ENCODE measurements around the gene ROBO2.

Gene ROBO2

GRCh38 chr3:77524946-77525682, 485.2 kb downstream of the ROBO2 start:
- DNase-seq = no peak

- DNase-seq = no peak
These were observed 486.7 kb downstream of the ROBO2 start for GRCh38 chr3:77526573-77527113.

DNA sequence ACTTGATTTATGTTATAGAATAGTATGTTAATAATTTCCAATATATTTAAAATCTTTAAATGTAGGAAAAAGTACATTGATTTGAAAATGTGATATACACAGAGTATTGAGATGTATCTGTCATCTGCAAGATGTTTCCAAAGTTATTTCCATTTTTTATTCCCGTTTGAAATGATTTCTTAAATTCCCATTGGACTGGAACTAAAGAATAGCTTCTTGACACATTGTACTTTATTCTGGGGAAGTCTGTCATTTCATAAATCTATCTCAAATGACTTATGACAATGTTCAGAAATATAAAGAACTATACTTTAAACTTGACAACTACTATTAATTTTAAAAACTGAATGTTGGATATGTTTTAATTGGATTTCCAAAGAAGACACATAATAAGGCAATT, 489.6 kb downstream of the ROBO2 start:
- no peak for DNase-seq

GRCh38 chr3:77530870-77531269, 491.0 kb downstream of the ROBO2 start:
- DNase-seq = no peak

DNA sequence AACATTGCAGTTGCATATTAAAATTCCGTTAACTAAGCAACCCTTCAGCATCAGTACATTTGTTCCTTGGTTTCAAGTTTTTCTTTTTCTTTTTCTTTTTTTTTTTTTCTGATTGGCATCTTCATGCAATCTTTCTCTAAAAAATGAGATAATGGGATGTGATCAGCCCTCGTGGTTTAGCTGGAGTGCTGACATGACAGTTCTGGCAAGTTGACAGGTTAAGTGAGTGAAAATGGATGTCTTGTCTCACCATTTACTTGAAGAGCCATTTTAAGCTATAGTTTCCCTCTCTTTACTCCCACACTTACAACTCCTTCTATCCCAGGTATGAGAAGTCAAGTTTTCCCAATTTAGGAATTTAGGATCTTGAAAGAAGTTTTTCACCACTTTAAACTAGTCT, 495.2 kb downstream of the ROBO2 start:
- no peak for DNase-seq

- no peak for DNase-seq
These were observed 496.3 kb downstream of the ROBO2 start for GRCh38 chr3:77536038-77536775.

- no peak for DNase-seq
These were observed 499.1 kb downstream of the ROBO2 start for GRCh38 chr3:77539014-77539413.

DNA sequence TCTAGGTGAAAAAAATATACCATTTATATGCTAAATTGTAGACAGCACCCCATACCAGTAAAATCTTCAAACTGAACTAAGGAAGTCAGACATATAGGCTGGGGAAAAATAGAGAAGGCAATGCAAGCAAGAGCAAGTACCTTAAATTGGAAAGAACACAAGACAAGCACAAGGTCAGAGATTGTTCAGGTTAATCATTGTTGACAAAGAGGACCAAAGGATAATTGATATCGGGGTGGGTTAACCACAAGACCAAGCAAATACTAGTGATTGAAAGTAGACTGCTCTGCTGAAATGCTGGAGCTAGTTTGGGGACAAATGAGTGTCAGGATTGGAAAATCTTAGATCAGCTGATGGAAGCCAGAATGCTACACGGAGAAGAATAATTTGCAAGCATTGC, 499.8 kb downstream of the ROBO2 start:
- DNase-seq = no peak

- no peak for DNase-seq
These were observed 501.5 kb downstream of the ROBO2 start for GRCh38 chr3:77541203-77541922.

DNA sequence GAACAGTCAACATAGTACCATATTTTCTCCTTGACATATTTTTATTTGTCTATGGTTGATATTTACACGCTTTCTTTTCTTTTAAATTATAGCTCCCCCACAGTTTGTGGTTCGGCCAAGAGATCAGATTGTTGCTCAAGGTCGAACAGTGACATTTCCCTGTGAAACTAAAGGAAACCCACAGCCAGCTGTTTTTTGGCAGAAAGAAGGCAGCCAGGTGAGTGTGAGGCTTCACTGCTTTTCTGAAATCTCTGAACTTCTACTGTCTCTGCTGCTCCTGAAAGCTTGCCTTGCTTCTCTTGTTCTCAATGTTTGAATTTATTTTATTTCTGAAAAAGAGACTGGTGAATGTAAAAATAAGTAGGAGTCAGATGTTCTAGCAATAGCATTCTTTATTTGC, 506.3 kb downstream of the ROBO2 start:
- no peak for DNase-seq

DNA sequence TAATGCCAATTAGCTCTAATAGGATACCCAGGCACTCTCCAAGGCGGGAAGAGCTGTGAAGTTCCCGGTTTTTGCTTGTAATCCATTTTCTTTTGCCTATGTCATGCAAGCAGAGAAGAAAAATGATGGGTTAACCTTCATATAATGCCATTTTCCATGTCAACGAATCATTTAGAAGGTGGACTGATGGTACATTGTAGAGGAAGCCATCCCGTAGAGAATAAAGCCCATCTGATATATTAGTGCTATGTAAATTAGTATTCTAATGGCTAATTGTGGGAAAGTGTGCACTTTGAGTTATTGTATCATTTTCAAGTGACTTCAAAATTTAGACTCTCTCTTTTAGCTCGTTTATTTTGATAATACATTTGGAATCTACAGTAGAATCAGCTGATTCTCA, 509.1 kb downstream of the ROBO2 start:
- no peak for DNase-seq

- no peak for DNase-seq
These were observed 513.3 kb downstream of the ROBO2 start for GRCh38 chr3:77553240-77553639.

DNA sequence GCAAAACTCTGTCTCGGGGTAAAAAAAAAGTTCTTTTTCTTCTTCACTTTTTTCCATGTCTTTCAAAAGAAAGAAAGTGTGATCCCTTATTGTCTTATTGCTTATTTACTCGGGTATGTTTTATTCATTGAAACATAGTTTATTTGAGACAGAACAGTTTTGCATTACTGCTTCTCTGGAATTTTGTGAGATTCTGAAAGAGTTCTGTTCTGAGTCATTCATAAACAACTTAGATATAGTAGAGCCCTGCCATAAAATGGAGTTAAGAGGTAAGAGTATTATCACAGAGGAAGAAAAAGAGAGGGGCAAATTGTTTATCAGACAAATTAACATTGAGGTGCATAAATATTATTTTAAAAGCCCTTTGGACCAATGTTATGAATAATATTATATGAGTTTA, 522.2 kb downstream of the ROBO2 start:
- DNase-seq = no peak

- DNase-seq = no peak
These were observed 523.1 kb downstream of the ROBO2 start for GRCh38 chr3:77563012-77563411.

- no peak for DNase-seq
These were observed 526.2 kb downstream of the ROBO2 start for GRCh38 chr3:77566055-77566454.

- no peak for DNase-seq
These were observed 532.2 kb downstream of the ROBO2 start for GRCh38 chr3:77571971-77572715.

DNA sequence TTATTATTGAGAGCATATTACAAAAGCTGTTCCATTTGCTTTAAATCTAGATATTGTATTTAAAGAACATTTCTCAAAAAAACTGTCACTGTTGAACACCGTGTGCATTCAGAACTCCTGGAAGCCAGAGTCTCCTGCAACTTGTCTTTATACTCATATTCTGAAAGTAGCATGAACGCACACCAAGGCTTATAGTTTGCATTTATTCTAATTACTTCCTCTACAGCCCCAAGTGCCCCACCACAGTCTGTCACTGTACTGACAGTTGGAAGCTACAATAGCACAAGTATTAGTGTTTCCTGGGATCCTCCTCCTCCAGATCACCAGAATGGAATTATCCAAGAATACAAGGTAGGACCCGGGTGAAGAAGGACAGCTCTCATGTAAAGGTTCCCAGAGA, 537.4 kb downstream of the ROBO2 start:
- DNase-seq = no peak

DNA sequence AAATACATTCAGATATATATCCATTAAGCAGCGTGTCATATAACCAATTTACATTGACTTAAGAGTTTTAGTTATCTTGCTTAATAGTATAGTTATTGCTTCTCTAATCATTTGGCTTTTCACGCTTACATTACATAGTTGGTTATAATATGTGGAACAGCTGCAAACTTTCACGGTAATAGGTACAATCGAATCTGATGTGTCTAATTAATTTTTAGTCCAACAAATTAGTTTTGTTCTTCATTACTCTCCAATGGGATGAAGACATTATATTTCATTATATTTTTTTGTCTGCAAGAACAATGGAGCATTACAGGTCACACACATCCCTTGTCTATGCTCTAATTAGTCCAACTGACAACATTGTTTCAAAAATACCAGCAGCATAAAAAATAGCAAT, 546.3 kb downstream of the ROBO2 start:
- DNase-seq = no peak

DNA sequence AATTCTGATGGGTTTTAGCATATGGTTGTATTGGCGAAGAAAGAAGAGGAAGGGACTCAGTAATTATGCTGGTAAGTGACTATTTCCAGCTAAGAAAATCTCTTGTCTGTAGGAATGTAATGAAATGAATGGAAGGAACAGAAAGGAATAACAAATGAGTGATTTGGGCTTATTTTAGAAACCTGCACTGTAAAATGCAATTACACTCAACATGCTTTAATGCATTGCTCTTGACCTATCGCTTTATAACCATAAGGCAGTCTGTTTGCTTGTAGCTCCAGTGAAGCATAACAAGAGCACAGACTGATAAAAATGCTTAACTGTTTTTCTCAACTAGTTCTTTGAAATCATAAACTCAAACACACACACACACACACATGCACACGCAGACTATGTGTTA, 549.0 kb downstream of the ROBO2 start:
- DNase-seq = no peak

- no peak for DNase-seq
These were observed 550.3 kb downstream of the ROBO2 start for GRCh38 chr3:77590191-77590590.

- DNase-seq = no peak
These were observed 555.5 kb downstream of the ROBO2 start for GRCh38 chr3:77595371-77595870.

- no peak for DNase-seq
These were observed 560.0 kb downstream of the ROBO2 start for GRCh38 chr3:77599948-77600347.

Data from retina (tissue), 1 donor.